Lower lobe of right lung (tissue), 2 donors: ENCODE measurements around the gene DET1. TPM values are rescaled to one million over a fixed set of nuclear protein-coding genes. Genes with fewer than 3 reads are reported as not detected.

Experiments
- ATAC-seq, 2 donors: fragments of 200-7000 bp; cut with Tn5 transposase; one replicate each; pipeline ENCODE4 v1.9.1; 2020 to 2022; ENCODE audit warnings: mild to moderate bottlenecking in 2 of 2, moderate library complexity in 2 of 2
- DNase-seq: peaks from one replicate; pipeline ENCODE4 v3.0.0-alpha.2; 2020
- H3K27ac ChIP-seq: fragments of 200-600 bp; one replicate; pipeline ENCODE4 v1.8.0; 2022
- H3K27me3 ChIP-seq: fragments of 200-600 bp; one replicate; pipeline ENCODE4 v1.8.0; 2022; ENCODE audit warnings: low read depth
- H3K36me3 ChIP-seq: fragments of 200-600 bp; one replicate; pipeline ENCODE4 v1.8.0; 2022; ENCODE audit warnings: mild to moderate bottlenecking
- H3K4me1 ChIP-seq: fragments of 200-600 bp; one replicate; pipeline ENCODE4 v1.8.0; 2022
- H3K4me3 ChIP-seq: fragments of 200-600 bp; one replicate; pipeline ENCODE4 v1.8.0; 2022; ENCODE audit warnings: mild to moderate bottlenecking
- H3K9me3 ChIP-seq: fragments of 200-600 bp; one replicate; pipeline ENCODE4 v1.8.0; 2022
- CTCF ChIP-seq: fragments of 200-600 bp; IDR thresholded peaks from one replicate; pipeline ENCODE4 v1.8.0; 2022; ENCODE audit warnings: antibody characterized with exemption, mild to moderate bottlenecking
- intact Hi-C: fragments of 100-400 bp; cut with DNase I; formaldehyde crosslinking; loops from one replicate; pipeline ENCODE4 v1.11.0; 2022
- total RNA-seq: library from RNA; stranded (reverse); fragmentation: NEBNext Ultra II Directional; extraction: Animal tissue kit (Norgen Biotek cat#: 25700); gene quantifications from one replicate; pipeline ENCODE4 v1.2.1, GENCODE V29; 2021
- donor health status: DM: no; HTN: yes; CAD: no; lungs with severe emphysema.

The DET1 gene
- total RNA-seq, 1 donor from 2014 or later = 5.0 TPM

- peaks cover 6% of the 10 kb centered on the region for H3K9me3 ChIP-seq
- no peak overlapping the region for H3K4me3 ChIP-seq
- no peaks in the 10 kb centered on the region for H3K27me3 ChIP-seq
- intact Hi-C loops = no loop called here
- H3K36me3 ChIP-seq = no peaks in the 10 kb centered on the region
- TF ChIP-seq CTCF = no peak
- no peak overlapping the region for H3K27ac ChIP-seq
- DNase-seq (no peak), ATAC-seq (no peak)
- no peaks in the 10 kb centered on the region for H3K4me1 ChIP-seq
Measured at GRCh38 chr15:88538972-88539371, 7.5 kb downstream of the DET1 start.

GRCh38 chr15:88537591-88538317, 8.7 kb downstream of the DET1 start:
- Histone ChIP-seq H3K36me3 (no peaks in the 10 kb centered on the region), H3K27me3 (no peaks in the 10 kb centered on the region), H3K27ac (no peak overlapping the region), H3K4me1 (no peaks in the 10 kb centered on the region), H3K9me3 (peaks cover 6% of the 10 kb centered on the region), H3K4me3 (no peak overlapping the region)
- intact Hi-C loops = no loop called here
- TF ChIP-seq CTCF = no peak
- DNase-seq (no peak), ATAC-seq (no peak)

GRCh38 chr15:88535607-88536313, 10.7 kb downstream of the DET1 start:
- Histone ChIP-seq H3K27ac (no peak overlapping the region), H3K4me3 (no peak overlapping the region), H3K4me1 (no peaks in the 10 kb centered on the region), H3K27me3 (no peaks in the 10 kb centered on the region), H3K9me3 (peaks cover 6% of the 10 kb centered on the region), H3K36me3 (peaks cover 9% of the 10 kb centered on the region)
- TF ChIP-seq CTCF = no peak
- DNase-seq (no peak), ATAC-seq (no peak)
- intact Hi-C loops = no loop called here

- Histone ChIP-seq H3K4me3 (no peak overlapping the region), H3K36me3 (peaks cover 15% of the 10 kb centered on the region), H3K4me1 (no peaks in the 10 kb centered on the region), H3K9me3 (peaks cover 6% of the 10 kb centered on the region), H3K27me3 (no peaks in the 10 kb centered on the region), H3K27ac (no peak overlapping the region)
- ATAC-seq (no peak), DNase-seq (no peak)
- TF ChIP-seq CTCF = no peak
- intact Hi-C loops = no loop called here
Measured at GRCh38 chr15:88535100-88535499, 11.4 kb downstream of the DET1 start.

GRCh38 chr15:88533376-88533775, 13.1 kb downstream of the DET1 start:
- Histone ChIP-seq H3K4me1 (no peaks in the 10 kb centered on the region), H3K36me3 (peaks cover 26% of the 10 kb centered on the region), H3K27me3 (no peaks in the 10 kb centered on the region), H3K27ac (no peak overlapping the region), H3K9me3 (peaks cover 6% of the 10 kb centered on the region), H3K4me3 (no peak overlapping the region)
- no peak for ATAC-seq
- intact Hi-C loops = no loop called here
- no peak for DNase-seq
- no peak for TF ChIP-seq CTCF
